Left renal cortex interstitium (tissue), 4 donors: ENCODE results near the gene AGMO. TPM values are rescaled to one million over a fixed set of nuclear protein-coding genes. Genes with fewer than 3 reads are reported as not detected.

ENCODE experiments used
- DNase-seq, 4 donors: peaks; one replicate each; pipeline ENCODE4 v3.0.0-alpha.2; 2013; ENCODE audit warnings: low read depth in 4 of 4, low spot score in 2 of 4, missing footprints in 1 of 4
- polyA plus RNA-seq, 4 donors: library from polyadenylated mRNA; unstranded; fragments of 120-200 nt; gene quantifications; one replicate each; pipeline ENCODE4 v1.2.1, GENCODE V29; 2013; ENCODE audit not compliant: insufficient read length in 4 of 4

Gene AGMO
- polyA plus RNA-seq, 4 donors, result 0.73 to 1.0 (median 0.86) TPM

GRCh38 chr7:15167912-15168311 lies 393.9 kb downstream of the AGMO start:
- no peak for DNase-seq

- DNase-seq, result no peak
Observed at GRCh38 chr7:15166620-15167019, 395.2 kb downstream of the AGMO start.

GRCh38 chr7:15159261-15159660 lies 402.6 kb downstream of the AGMO start:
- DNase-seq, result no peak

GRCh38 chr7:15158141-15158810 lies 403.5 kb downstream of the AGMO start:
- no peak for DNase-seq

Other genes starting within 250 kb of the AGMO start
- 1 to 10 TPM; 1.8 to 2.3 (median 2.1) TPM for gene MEOX2, start 124.7 kb upstream of the AGMO start, polyA plus RNA-seq